Skeletal muscle satellite cell (primary cell): ENCODE results near the gene NDUFA13.

Experiments used
- H3K27me3 ChIP-seq: 2 replicates; pipeline ENCODE4 v1.7.0; 2013; ENCODE audit warnings: low read length; ENCODE audit not compliant: control insufficient read depth, insufficient read depth
- H3K36me3 ChIP-seq: 2 replicates; pipeline ENCODE4 v1.7.0; 2013; ENCODE audit warnings: mild to moderate bottlenecking, control low read depth, low read length; ENCODE audit not compliant: insufficient read depth
- H3K4me1 ChIP-seq: 2 replicates; pipeline ENCODE4 v1.7.0; 2013; ENCODE audit warnings: low read length; ENCODE audit not compliant: control insufficient read depth, insufficient read depth
- H3K4me2 ChIP-seq: 2 replicates; pipeline ENCODE4 v1.7.0; 2013; ENCODE audit warnings: mild to moderate bottlenecking, low read length
- H3K4me3 ChIP-seq: 2 replicates; pipeline ENCODE4 v1.7.0; 2013; ENCODE audit warnings: low read length
- H3K9ac ChIP-seq: 2 replicates; pipeline ENCODE4 v1.7.0; 2013; ENCODE audit warnings: mild to moderate bottlenecking, low read depth, low read length, moderate library complexity
- H3K9me3 ChIP-seq: replicated peaks from 2 replicates; pipeline ENCODE4 v1.7.0; 2013; ENCODE audit warnings: mild to moderate bottlenecking, control low read depth, low read length

Gene NDUFA13

DNA sequence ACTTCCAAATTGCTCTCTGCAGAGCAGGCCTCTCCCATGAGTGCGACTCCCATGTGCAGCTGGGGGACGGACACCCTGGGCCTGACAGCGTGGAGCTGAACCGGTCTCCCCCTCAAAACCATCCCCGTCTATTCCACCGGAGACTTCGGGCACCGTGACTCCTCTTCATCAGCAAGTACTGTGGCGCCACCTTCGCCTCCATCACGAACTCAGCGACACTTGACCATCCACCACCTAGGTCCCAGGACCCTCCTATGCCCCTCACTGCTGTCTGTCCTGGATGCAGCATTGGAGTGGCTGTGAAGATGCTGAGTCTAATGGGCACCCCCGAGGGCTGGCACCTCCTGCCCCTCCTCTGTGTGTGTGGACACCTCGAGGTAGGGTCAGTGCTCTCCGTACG lies 42.6 kb downstream of the NDUFA13 start:
- no peaks in the 10 kb centered on the region for H3K9me3 ChIP-seq
- no peaks in the 10 kb centered on the region for H3K4me1 ChIP-seq
- H3K9ac ChIP-seq: no peak overlapping the region
- no peak overlapping the region for H3K4me3 ChIP-seq
- no peaks in the 10 kb centered on the region for H3K36me3 ChIP-seq
- H3K27me3 ChIP-seq: peaks cover 3% of the 10 kb centered on the region
- H3K4me2 ChIP-seq: no peak overlapping the region

DNA sequence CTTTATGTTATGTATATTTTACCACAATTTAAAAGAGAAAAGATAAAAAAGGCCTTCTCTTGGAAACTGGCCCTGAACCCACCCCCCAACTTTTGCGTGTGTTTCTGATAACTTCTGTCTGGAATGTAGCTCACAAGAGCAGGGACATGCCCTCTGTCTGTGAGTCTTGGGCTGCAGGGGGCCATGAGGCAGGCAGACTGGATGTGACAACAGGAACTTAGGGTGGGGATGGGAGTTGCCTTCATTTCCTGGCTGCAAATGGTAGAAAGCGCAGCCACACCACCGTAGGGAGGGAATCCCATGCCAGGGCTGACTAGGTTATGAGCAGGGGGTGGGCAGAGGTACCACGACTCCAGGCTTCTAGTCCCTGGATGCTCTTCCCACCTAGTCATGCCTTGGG lies 43.9 kb downstream of the NDUFA13 start:
- Histone ChIP-seq H3K4me3 (no peak overlapping the region), H3K4me1 (no peaks in the 10 kb centered on the region), H3K9me3 (no peaks in the 10 kb centered on the region), H3K9ac (no peak overlapping the region), H3K27me3 (peaks cover 3% of the 10 kb centered on the region), H3K4me2 (no peak overlapping the region), H3K36me3 (no peaks in the 10 kb centered on the region)

DNA sequence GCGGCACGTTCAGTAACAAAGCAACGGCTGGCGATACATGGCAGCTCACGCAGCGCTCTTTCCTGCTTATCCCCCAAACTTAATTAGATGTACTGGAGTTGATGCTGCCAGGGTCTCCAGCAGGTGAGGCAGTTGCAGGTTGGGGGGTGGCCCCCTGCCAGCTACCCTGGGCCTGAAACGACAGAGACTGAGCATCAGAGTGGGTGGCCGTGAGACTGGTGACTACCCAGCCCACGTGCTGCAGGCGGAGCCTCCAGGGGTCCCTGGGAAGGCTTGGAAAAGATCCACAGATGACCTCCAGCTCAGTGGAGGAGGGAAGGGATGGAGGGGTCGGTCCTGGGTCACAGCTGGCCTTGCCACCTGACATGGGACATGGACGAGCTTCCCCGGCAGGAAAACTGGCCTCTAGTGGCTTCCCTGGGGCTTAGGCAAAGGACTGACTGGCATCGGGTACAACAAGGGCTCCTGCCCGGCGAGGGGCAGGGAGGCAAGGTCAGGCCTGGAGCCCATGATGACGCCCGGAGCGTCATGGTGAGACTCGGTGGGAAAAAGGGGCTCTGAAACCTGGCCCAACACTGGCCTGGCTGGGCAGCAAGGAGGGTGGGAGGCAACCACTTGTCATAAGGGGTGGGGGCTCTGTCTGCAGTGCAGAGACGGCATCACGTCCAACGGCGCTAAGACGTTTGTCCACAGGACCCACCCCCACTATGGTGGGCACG lies 46.1 kb downstream of the NDUFA13 start:
- H3K27me3 ChIP-seq: peaks cover 3% of the 10 kb centered on the region
- H3K9ac ChIP-seq: no peak overlapping the region
- H3K36me3 ChIP-seq: no peaks in the 10 kb centered on the region
- no peaks in the 10 kb centered on the region for H3K9me3 ChIP-seq
- H3K4me1 ChIP-seq: no peaks in the 10 kb centered on the region
- no peak overlapping the region for H3K4me2 ChIP-seq
- no peak overlapping the region for H3K4me3 ChIP-seq

DNA sequence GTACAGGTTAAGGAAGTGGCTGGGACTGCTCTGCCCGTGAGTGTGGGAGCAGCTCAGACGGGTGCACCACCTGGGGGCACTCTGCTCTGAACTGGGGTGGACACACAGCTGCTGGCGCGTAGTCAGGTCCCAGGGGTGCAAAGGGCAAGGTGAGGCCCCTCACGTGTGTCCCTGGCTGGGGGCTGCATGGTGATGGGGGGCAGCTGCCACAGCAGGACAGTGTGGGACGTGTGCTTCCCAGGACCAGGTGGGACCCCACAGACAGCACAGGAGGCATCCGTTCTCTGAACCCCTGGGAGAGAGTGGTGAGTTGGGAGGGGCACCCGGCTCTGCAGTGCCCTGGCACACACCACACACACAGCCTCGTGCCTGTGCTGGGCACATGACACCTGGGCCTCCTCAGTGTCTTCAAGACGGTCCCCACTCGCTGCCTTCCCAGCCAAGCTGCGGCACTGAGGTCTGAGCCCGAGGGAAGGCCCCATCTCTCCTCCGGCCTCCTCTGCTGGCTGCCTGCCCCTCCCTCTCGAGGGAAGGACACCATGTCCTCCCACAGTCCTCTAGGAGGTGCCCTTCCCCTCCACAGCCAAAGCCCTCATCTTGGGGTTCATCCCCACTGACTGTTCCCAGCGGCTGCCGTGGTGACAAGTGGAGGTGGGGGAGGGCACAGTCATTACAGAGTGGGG lies 46.8 kb downstream of the NDUFA13 start:
- no peak overlapping the region for H3K9ac ChIP-seq

DNA sequence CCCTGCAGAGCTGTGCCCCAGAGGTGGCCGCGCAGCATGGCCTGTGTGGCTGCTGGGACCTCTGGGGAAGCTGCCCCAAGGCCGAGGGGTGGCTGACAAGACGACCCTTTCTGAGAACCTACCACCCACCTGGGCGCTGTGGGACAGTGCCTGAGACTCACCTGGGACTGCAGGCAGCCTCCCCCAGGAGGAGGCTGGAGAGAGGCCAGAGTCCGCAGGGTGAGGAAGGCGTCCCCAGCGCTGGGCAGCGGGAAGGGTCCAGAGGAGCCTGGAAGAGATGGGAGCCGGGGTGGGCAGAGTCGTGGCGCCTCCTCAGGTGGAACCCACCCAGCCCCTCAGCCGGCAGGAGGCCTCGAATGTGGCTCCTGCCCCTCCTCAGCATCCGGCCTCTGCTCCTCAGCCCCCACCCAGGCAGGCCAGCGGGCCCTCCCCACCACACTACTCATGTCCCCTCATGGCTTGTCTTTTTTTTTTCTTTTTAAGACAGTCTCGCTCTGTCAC lies 47.4 kb downstream of the NDUFA13 start:
- Histone ChIP-seq H3K4me2 (no peak overlapping the region), H3K4me1 (no peaks in the 10 kb centered on the region), H3K9ac (no peak overlapping the region), H3K4me3 (no peak overlapping the region), H3K9me3 (no peaks in the 10 kb centered on the region), H3K27me3 (peaks cover 3% of the 10 kb centered on the region), H3K36me3 (no peaks in the 10 kb centered on the region)

More for the DNA sequence above, 46.8 kb downstream of the NDUFA13 start:
- Histone ChIP-seq H3K4me2 (no peak overlapping the region), H3K27me3 (peaks cover 3% of the 10 kb centered on the region), H3K4me3 (no peak overlapping the region), H3K36me3 (no peaks in the 10 kb centered on the region), H3K4me1 (no peaks in the 10 kb centered on the region), H3K9me3 (no peaks in the 10 kb centered on the region)

GRCh38 chr19:19566306-19566705 lies 50.3 kb downstream of the NDUFA13 start:
- no peaks in the 10 kb centered on the region for H3K9me3 ChIP-seq
- H3K27me3 ChIP-seq: no peaks in the 10 kb centered on the region
- no peak overlapping the region for H3K4me3 ChIP-seq
- H3K36me3 ChIP-seq: no peaks in the 10 kb centered on the region
- H3K4me1 ChIP-seq: no peaks in the 10 kb centered on the region
- H3K9ac ChIP-seq: no peak overlapping the region
- H3K4me2 ChIP-seq: no peak overlapping the region

GRCh38 chr19:19567391-19567790 lies 51.4 kb downstream of the NDUFA13 start:
- Histone ChIP-seq H3K4me1 (no peaks in the 10 kb centered on the region), H3K9ac (no peak overlapping the region), H3K9me3 (no peaks in the 10 kb centered on the region), H3K4me2 (no peak overlapping the region), H3K27me3 (no peaks in the 10 kb centered on the region), H3K4me3 (no peak overlapping the region), H3K36me3 (no peaks in the 10 kb centered on the region)

GRCh38 chr19:19568802-19569756 lies 53.1 kb downstream of the NDUFA13 start:
- Histone ChIP-seq H3K4me3 (no peak overlapping the region), H3K36me3 (no peaks in the 10 kb centered on the region), H3K9ac (no peak overlapping the region), H3K4me2 (no peak overlapping the region), H3K4me1 (no peaks in the 10 kb centered on the region), H3K9me3 (no peaks in the 10 kb centered on the region), H3K27me3 (no peaks in the 10 kb centered on the region)

GRCh38 chr19:19570571-19570970 lies 54.5 kb downstream of the NDUFA13 start:
- no peaks in the 10 kb centered on the region for H3K4me1 ChIP-seq
- H3K36me3 ChIP-seq: no peaks in the 10 kb centered on the region
- no peak overlapping the region for H3K9ac ChIP-seq
- H3K4me3 ChIP-seq: no peak overlapping the region
- no peaks in the 10 kb centered on the region for H3K27me3 ChIP-seq
- no peaks in the 10 kb centered on the region for H3K9me3 ChIP-seq
- H3K4me2 ChIP-seq: no peak overlapping the region

DNA sequence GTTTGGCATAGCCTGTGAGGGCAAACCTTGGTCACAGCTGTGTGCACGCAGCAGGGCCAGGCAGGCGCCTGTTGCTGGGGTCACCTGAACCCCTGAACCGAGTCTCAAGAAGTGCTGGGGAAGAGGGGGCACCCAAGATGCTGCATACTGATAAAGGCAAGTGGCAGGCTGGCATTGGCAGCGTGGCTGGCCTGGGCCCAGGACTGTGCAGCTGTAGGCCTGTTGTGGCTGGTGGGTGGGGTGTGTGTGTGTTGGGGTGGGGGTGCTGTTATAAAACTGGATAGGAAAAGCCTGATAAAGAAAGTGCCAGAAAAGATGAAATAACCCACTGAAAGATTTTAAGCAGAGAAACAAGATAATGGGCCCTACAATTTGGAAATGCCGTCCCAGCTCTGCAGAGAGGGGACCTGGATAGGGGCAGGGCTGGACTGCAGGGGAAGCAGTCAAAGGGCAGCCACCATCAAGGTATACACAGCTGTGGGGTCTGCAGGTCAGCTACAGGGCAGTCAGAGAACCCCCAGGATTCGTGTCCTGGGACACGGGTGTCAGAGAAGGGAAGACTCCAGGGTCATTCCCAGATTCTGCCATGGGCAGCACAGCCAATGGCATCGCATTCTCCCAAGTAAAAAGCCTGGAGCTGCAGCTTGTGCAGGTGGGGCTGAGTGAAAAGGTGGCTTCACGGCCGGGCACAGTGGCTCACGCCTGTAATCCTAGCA lies 55.2 kb downstream of the NDUFA13 start:
- H3K36me3 ChIP-seq: no peaks in the 10 kb centered on the region
- H3K9me3 ChIP-seq: no peaks in the 10 kb centered on the region
- H3K4me1 ChIP-seq: no peaks in the 10 kb centered on the region
- no peaks in the 10 kb centered on the region for H3K27me3 ChIP-seq
- H3K9ac ChIP-seq: no peak overlapping the region
- no peak overlapping the region for H3K4me3 ChIP-seq
- no peak overlapping the region for H3K4me2 ChIP-seq

GRCh38 chr19:19575411-19575810 lies 59.4 kb downstream of the NDUFA13 start:
- H3K36me3 ChIP-seq: no peaks in the 10 kb centered on the region
- H3K4me3 ChIP-seq: no peak overlapping the region
- no peaks in the 10 kb centered on the region for H3K27me3 ChIP-seq
- no peak overlapping the region for H3K4me2 ChIP-seq
- H3K9ac ChIP-seq: no peak overlapping the region
- no peaks in the 10 kb centered on the region for H3K4me1 ChIP-seq
- H3K9me3 ChIP-seq: no peaks in the 10 kb centered on the region
